ENCODE data around the gene CRIP1.

Gene CRIP1

DNA sequence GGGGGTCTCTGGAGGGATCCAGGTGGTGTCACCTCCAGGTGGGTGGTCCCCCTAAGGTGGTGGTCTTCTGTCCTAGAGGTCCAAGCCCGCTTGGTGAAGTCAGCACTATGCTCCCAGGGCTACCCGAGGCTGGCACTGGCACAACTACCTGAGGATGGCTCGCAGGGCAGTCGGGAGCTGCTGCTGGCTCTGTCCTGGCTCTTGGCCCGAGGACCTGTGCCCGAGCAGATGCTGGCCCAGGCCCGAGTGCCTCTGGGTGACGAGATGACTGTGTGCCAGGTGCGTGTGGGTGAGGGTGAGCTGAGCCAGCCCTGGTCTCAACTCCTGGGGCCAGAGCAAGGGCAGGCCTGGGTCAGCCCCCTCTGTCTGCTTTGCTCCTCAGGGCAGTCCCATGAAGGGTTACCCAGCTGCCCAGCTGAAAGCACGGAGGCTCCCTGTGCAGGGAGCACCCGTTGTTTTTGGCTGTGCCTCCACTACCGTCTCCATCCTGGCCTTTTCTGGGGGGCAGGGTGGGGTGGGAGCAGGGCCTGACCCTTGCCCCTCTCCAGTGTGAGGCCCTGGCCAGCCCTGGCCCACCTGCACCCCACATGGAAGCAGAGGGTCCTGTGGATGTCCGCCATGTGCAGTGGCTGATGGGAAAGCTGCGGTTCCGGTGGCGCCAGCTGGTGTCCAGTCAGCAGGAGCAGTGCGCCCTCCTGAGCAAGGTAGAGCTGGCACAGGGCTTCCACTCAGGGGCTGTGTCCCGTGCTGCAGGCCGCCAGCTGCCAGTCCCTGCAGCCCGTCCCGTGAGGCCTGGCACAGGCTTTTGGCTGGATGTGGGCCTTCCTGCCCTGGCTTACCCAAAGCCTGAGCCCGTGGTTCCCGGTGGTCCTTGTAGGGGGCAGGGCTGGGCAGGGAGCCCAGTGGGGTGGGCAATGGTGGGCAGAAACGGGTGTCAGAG is 5.6 kb downstream of the CRIP1 start:
- Mint-ChIP-seq H3K27ac (no peak overlapping the region), H3K36me3 (no peaks in the 10 kb centered on the region), H3K27me3 (no peaks in the 10 kb centered on the region), H3K4me1 (peaks cover 22% of the 10 kb centered on the region), H3K9me3 (no peaks in the 10 kb centered on the region), H3K4me3 (peak overlapping the region; percentile 90)

DNA sequence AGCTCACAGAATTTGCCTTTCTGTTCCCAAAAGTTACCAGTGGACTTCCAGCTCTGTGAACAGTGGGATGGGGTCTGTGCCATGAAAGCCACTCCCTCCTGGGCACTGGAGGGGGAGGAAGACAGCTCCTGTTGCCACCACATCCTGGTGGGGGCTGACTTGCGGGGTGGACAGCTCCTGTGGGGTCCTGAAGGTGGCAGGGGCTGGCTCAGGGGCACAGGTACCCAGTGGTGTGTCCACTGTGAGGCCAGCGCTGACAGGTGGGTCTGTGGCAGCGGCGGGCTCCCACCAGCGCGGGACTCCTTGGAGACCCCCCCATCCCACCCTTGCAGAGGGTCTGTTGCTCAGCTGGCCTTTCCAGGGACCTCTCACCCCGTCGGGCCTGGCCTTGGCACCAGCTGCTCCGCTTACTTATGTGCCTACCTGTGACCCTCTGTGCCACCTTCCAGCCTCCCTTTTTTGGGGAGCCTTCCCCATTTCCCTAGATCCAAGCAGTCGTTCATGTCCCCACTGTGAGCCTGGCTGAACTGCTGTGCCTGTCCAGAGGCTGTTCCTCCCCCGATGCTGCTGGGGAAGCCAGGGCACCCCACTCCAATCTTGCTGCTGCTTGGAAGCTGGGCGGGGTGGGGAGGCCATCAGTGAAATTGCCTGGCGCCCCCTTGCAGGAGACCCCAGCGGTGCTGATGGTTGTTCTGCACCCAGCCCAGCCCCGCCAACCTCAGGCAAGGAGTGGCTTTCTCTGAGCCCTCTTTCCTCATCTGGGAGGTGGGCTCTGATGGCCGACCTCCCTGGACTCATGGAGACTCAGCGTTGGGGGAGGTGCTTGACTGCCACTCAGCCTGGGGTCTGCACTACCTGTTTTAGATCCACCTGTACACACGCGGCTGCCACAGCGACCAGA is 6.5 kb downstream of the CRIP1 start:
- Mint-ChIP-seq H3K9me3 (no peaks in the 10 kb centered on the region), H3K27ac (no peak overlapping the region), H3K36me3 (no peaks in the 10 kb centered on the region), H3K27me3 (no peaks in the 10 kb centered on the region), H3K4me1 (peaks cover 18% of the 10 kb centered on the region), H3K4me3 (peak overlapping the region; percentile 39)

DNA sequence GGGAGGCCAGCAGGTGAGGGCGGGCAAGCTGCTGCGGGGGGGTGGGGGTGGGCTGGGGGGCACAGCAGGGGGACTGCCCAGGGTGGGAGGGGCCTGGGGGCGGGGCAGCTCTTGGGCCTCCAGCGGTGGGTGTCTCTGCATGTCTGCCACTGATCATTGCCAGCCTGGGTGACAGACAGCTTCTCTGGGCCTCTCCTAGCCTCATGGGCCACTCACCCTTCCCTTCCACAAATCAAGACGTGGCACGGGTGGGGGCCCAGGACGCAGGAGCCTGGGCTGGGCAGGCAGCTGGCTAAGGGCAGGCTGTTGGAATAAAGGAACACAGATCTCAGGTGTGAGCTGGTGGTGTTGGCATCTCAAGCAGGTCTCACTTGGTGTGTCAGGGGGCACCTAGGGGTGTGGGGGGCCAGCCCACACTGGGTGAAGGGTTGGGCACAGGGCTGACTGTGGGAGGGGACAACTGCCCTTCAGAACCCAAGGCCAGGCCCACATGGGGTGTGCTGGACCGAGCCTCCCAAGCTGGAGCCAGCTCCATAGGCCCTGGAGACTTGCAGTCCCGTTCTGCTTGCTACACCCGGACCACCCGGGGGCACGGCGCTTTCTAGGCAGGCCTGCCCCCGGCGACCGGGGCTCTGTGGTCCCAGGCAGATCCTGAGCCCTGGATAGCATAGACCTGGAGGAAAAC is 7.4 kb downstream of the CRIP1 start:
- no peaks in the 10 kb centered on the region for H3K9me3 Mint-ChIP-seq
- H3K27me3 Mint-ChIP-seq = no peaks in the 10 kb centered on the region
- peaks cover 10% of the 10 kb centered on the region for H3K4me1 Mint-ChIP-seq
- H3K36me3 Mint-ChIP-seq = no peaks in the 10 kb centered on the region
- no peak overlapping the region for H3K27ac Mint-ChIP-seq
- no peak overlapping the region for H3K4me3 Mint-ChIP-seq

DNA sequence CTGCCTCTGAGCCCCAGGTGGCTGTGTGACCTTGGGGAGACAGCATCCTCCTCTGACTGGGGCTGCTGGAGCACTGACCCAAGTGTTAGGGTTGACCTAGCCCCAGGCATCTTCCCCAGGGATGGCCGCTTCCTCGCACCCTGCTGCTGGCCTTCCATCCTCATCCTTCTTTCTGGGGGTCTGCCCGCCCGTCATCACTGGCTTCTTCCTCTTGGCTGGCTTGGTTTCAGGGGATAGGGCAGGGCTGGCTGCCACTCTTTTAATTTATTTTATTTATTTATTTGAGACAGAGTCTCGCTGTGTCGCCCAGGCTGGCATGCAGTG is 7.9 kb downstream of the CRIP1 start:
- peaks cover 5% of the 10 kb centered on the region for H3K4me1 Mint-ChIP-seq
- H3K36me3 Mint-ChIP-seq = no peaks in the 10 kb centered on the region
- H3K27me3 Mint-ChIP-seq = no peaks in the 10 kb centered on the region
- H3K4me3 Mint-ChIP-seq = no peak overlapping the region
- H3K27ac Mint-ChIP-seq = no peak overlapping the region
- H3K9me3 Mint-ChIP-seq = no peaks in the 10 kb centered on the region

DNA sequence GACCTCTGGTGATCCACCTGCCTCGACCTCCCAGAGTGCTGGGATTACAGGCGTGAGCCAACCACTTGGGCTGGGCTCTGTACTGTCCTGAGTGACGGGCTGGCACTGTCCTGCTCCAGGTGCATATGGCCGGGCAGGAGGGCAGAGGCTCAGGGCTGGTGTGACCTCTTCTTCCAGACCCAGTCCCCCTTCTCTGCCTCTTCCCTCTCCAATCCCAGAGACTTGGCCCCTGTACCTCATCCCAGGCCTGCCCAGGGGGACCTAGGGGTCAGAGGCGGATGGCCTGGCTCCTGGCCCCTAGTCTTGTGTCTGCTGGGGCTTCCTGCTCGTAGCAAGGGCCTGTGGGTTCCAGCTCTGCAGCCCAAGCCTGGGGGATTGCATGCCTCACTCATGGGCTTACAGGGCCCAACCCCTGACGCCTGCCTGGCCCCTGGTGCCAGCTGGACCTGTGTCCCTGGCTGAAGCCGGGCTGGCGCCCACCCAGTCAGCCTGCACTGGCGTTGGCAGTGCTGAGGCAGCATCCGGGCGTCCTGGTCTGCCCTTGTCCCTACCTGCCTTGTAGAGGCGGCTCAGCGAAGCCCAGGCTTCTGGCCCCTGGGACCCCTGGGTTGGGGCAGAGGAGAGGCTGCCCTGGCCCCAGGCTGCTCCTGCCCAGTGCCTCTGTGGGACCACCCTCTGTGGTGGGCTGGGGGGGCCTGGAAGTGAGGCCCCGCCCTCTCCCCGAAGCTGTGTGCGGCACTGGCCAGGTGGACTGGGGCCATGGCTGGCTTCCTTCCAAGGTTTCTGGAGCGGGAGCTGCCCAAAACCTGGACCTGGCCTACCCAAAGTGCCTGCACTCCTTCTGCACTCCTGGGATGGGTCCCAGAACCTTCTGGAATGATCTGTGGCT is 8.7 kb downstream of the CRIP1 start:
- Mint-ChIP-seq H3K27me3 (no peaks in the 10 kb centered on the region), H3K4me1 (peaks cover 3% of the 10 kb centered on the region), H3K4me3 (no peak overlapping the region), H3K36me3 (no peaks in the 10 kb centered on the region), H3K9me3 (no peaks in the 10 kb centered on the region), H3K27ac (no peak overlapping the region)

DNA sequence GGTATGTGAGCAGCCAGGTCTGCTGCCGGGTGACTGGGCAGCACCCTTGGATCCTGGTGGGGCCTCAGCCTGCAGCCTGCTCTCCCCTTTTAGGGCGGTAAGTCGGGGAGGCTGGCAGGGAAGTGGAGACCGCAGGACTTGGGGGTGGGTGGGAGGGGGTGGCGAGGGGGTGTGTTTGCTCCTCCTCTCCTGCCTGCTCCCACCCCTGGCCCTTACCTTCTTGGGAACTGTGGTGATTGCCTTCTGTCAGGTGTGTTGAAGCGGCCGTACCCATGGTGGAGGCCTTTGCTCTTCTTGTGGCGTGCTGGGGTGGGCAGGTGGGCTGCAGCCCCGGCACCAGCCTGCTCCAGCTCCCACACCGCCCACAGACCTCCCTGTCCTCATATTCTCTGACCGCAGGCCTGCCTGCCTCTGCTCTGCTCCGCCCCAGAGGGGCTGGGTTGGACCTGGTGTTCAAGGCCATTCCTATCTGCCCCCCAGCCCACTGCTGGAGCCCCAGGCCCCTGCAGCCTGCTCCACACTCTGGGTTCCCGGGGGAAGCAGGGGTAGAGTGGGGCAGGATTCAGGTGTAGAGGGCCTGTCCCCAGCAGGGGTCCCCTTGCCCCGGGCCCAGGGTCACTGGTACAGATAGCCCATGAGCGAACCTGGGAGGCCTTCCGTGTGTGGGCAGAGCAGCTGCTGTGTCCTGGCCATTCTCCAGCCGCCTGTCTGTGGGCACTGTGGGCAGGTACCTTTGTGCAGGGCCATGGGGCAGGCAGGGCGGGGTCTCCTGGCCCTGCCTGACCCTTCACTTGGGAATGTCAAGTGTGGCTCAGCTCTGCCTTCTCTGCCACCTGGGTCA is 9.5 kb downstream of the CRIP1 start:
- Mint-ChIP-seq H3K27ac (no peak overlapping the region), H3K4me1 (peaks cover 3% of the 10 kb centered on the region), H3K4me3 (no peak overlapping the region), H3K36me3 (no peaks in the 10 kb centered on the region), H3K9me3 (no peaks in the 10 kb centered on the region), H3K27me3 (no peaks in the 10 kb centered on the region)

DNA sequence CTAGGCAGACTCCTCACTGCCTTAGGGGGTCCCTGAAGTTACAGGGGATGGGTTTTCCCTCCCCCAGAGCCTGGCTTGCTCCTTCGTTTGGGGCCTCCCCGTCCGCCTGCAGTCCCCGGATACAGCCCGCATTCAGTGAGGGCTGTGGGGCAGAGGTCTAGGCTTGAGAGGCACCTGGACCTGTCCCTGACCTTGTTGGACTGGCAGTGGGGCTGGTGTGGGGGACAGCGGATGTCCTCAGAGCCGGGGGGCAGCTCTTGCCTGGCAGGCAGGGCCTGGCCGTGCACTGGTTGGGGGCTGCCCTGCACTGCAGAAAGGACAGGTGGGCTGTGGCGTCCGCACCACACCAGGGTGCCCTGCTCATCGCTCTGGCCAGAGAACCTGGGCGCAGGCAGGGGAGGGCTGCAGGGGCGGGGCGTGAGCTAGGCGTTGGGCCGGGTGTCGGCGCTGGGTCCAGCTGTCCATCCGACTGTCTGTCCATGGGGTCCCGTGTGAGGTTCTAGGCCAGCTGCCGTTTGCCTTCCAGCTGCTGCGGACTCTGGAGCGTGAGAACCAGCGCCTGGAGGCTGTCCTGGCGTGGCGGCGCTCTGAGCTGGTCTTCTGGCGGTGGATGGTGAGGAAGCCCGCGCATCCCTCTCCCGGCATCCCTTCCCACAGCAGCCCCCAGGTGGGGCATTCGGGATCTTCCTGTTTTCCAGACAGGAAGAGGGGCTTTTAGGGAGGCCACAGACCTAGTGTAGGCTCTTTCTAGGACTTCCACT is 10.3 kb downstream of the CRIP1 start:
- H3K9me3 Mint-ChIP-seq = no peaks in the 10 kb centered on the region
- peaks cover under 1% of the 10 kb centered on the region for H3K4me1 Mint-ChIP-seq
- H3K36me3 Mint-ChIP-seq = no peaks in the 10 kb centered on the region
- no peak overlapping the region for H3K4me3 Mint-ChIP-seq
- H3K27ac Mint-ChIP-seq = no peak overlapping the region
- no peaks in the 10 kb centered on the region for H3K27me3 Mint-ChIP-seq

DNA sequence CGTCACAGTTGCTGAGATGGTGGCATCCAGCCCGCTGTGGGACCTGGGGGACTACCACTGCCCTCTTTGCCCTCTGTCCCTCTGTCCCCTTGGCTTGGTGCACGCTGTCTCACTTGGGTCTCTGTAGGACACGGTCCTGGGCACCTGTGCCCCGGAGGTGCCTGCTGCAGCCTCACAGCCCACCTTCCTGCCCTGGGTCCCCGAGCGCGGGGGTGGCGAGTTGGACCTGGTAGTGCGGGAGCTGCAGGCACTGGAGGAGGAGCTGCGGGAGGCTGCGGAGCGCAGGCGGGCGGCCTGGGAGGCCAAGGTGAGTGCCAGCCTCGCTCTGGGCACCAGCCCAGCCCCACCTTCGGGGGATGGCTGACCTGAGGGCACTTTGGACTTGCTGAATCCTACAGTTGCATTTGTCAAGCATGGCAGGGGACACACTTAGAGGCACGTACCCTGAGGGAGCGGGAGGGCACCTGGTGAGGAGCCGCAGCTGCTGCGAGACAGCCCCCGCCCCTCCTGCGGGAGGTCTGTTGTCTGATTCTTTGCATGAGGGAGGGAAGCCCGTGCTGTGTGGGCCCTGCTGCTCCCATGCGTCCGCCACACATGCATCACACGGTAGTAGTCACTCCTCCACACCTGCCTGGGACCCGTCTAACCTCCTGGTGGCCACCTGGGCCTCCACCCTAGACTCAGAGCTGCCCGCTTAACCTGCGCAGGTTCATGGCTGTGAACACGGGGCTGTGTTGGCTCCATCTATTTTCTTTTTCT is 11.2 kb downstream of the CRIP1 start:
- Mint-ChIP-seq H3K4me3 (no peak overlapping the region), H3K9me3 (no peaks in the 10 kb centered on the region), H3K36me3 (no peaks in the 10 kb centered on the region), H3K27ac (peak overlapping the region; percentile 8), H3K27me3 (no peaks in the 10 kb centered on the region), H3K4me1 (no peaks in the 10 kb centered on the region)

DNA sequence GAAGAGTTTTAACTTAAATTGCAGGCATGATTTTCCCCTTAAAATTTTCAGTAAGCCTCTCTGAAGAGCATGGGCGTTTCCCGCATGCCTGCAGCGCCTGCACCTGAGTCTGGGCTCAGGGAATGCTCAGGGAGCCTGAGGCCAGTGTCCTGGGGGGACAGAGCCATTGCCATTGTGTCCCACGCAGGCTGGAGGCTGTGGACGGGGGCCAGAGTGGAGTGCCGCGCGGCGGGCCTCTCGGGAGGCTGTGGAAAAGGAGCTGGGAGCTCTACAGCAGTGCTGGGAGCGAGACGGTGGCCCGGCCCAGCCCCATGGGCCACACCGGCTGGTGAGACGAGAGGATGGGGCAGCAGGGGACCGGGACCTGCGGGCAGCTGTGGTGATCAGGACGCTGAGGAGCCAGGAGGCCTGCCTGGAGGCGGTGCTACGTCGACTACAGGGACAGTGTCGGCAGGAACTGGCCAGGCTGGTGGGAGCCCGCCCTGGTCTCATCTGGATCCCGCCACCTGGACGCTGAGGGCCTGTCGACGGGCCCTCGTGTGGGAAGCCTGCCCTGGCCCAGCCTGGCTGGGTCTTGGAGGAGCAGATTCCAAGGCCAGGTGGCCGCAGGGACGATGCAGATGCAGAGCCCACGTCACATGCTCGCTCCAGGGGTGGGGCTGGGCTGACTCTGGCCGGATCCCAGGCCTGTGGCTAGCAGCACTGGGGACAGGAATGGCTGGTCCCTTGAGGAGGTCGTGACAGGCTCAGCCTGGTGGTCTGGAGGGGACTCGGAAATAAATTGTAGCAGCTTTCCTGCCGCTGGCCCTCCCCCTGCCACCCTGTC is 12.0 kb downstream of the CRIP1 start:
- peak overlapping the region; percentile 8 for H3K27ac Mint-ChIP-seq
- H3K4me1 Mint-ChIP-seq = no peaks in the 10 kb centered on the region
- no peaks in the 10 kb centered on the region for H3K27me3 Mint-ChIP-seq
- H3K9me3 Mint-ChIP-seq = no peaks in the 10 kb centered on the region
- H3K36me3 Mint-ChIP-seq = no peaks in the 10 kb centered on the region
- no peak overlapping the region for H3K4me3 Mint-ChIP-seq

DNA sequence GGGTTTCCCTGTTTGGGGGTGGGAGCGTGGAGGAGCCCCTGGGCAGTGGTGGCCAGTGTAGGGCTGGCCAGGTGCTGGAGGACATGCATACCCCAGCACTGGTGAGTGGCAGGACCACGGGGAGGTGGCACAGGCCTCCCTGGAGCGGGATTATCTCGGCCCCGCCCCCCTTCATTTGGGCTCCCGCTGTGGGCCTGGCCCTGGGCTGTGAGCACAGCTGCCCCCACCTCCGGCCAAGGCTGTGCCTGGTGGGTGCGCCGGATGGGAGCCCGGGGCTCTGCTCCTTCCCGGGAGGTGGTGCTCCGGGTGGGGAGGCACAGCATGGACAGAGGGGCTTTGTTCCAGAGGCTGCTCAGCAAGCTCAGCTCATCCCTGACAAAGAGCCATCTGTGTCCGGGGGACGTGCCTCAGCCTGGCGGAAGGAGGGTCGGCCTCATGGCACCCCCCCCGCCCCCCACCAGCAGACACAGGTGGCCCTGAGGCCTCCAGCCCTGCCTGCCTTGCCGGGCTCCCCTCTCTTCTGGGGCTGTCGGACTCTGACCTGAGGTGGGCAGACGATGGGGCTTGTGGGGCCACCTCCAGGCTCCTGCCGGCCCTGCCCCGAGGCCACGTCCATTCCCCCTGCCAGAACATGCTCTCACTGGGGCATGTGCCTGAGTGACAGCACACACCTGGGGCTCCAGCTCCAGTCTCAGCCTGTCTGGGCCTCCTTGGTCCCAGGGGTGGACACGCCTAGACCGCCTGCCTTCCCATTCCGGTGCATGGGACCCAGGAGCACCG is 12.8 kb downstream of the CRIP1 start:
- Mint-ChIP-seq H3K27ac (no peak overlapping the region), H3K4me1 (no peaks in the 10 kb centered on the region), H3K36me3 (no peaks in the 10 kb centered on the region), H3K27me3 (no peaks in the 10 kb centered on the region), H3K9me3 (no peaks in the 10 kb centered on the region), H3K4me3 (no peak overlapping the region)

DNA sequence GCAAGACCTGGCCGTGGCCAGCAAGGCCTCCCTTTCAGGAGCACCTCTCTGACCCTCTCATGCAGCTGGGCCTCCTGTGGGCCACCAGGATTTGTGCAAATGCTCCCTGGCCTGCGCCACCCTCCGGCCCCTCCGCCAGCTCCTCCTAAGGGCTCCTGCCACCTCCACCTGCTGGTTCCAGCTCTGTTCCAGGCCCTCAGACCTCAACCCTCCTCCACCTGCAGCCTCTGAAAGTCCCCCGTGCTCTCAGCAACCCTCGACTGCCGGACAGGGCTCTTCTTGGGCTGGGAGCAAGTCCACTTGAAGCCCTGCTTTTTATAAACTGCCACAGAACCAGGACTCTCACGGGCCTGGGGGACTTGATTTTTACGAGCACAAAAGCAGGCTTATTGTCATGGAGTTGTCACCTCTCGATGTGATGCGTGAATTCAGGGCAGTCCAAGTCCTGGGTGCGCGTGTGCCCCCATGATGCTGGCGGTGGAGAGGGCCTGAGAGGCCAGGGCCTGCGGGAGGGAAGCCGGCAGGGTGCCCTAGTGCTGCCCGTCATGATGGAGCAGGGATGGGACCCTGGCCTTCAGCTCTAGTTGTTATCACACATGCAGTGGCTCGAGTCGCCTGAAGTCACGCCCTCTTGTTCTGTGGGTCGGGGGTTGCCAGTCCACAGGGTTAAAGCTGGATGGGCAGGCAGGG is 13.5 kb downstream of the CRIP1 start:
- Mint-ChIP-seq H3K4me1 (no peaks in the 10 kb centered on the region), H3K4me3 (no peak overlapping the region), H3K27me3 (no peaks in the 10 kb centered on the region), H3K36me3 (no peaks in the 10 kb centered on the region), H3K27ac (no peak overlapping the region), H3K9me3 (no peaks in the 10 kb centered on the region)

Measured in activated naive CD4-positive, alpha-beta T cell treated with anti-CD3 and anti-CD28 coated beads, Interleukin-2, amount 50 U/mL, for 24 hours (primary cell).